Pancreas (tissue), 10 donors: ENCODE results near the gene LRMDA. TPM values are rescaled to one million over a fixed set of nuclear protein-coding genes. Genes with fewer than 3 reads are reported as not detected.

Source experiments
- ATAC-seq, 4 donors: fragments of 200-7000 bp; cut with Tn5 transposase; one replicate each; pipeline versions ENCODE4 v1.8.0 to v1.9.1; 2020; ENCODE audit warnings: mild to moderate bottlenecking in 4 of 4, moderate library complexity in 4 of 4
- DNase-seq, 6 donors: peaks; one replicate each; pipeline ENCODE4 v3.0.0-alpha.2; 2020
- FAIRE-seq: peaks from 2 replicates; lab custom pipeline; 2012; peaks lifted over from hg19 to GRCh38; lab: Jason Lieb, UNC
- H3K27ac ChIP-seq, 4 donors: fragments of 200-600 bp; sonication (generic); 1 replicate in 3 of 4; 2 replicates in 1 of 4; pipeline versions ENCODE4 v1.5.0 to v1.8.0; 2020
- H3K27me3 ChIP-seq, 4 donors: fragments of 200-600 bp; one replicate each; pipeline ENCODE4 v1.8.0; 2021
- H3K36me3 ChIP-seq, 3 donors: fragments of 200-600 bp; sonication (generic) in 1 of 3; one replicate each; pipeline versions ENCODE4 v1.5.0 to v1.8.0; 2020 to 2021
- H3K4me1 ChIP-seq, 3 donors: fragments of 200-600 bp; one replicate each; pipeline ENCODE4 v1.8.0; 2021
- H3K4me3 ChIP-seq, 4 donors: fragments of 200-600 bp; sonication (generic) in 2 of 4; one replicate each; pipeline versions ENCODE4 v1.5.0 to v1.8.0; 2020 to 2021
- H3K9me3 ChIP-seq, 4 donors: fragments of 200-600 bp; one replicate each; pipeline ENCODE4 v1.8.0; 2021
- WGBS, 2 donors: extraction: QIAGEN DNeasy Blood & Tissue Kit; methylation state at CpG; one replicate each; pipeline ENCODE4 v1.1.7; 2013; 5-methylcytosine and 5-hydroxymethylcytosine counted together
- intact Hi-C, 3 donors: fragments of 100-400 bp; cut with DNase I; formaldehyde crosslinking; loops; one replicate each; pipeline versions ENCODE4 v1.11.1 to v1.14.2; 2022
- polyA plus RNA-seq, 2 donors: library from polyadenylated mRNA; stranded (reverse); fragments of 200-250 nt; gene quantifications; one replicate each; pipeline ENCODE4 v1.2.3, GENCODE V29; 2013
- total RNA-seq, 6 donors: library from RNA; stranded (reverse); fragmentation: NEBNext Ultra II Directional in 4 of 6; extraction: Animal tissue kit (Norgen Biotek cat#: 25700) in 4 of 6; gene quantifications; one replicate each; pipeline versions ENCODE4 v1.2.1 to v1.2.4, GENCODE V29; 2021 to 2023
- TF ChIP-seq, protein P1 (sequence below), 4 donors: fragments of 200-600 bp; sonication (generic) in 3 of 4; IDR thresholded peaks; one replicate each; pipeline versions ENCODE4 v1.5.0 to v1.8.0; 2021; ENCODE audit warnings: antibody characterized with exemption in 4 of 4
- donor health status: healthy with polysubstance abuse.
- donor health status: DM: no; HTN: no; CAD: no; lungs with moderate emphysema.
- donor health status: DM: no; HTN: no; CAD: no.
- donor health status: control.
- donor health status: control.
- donor health status: Bipolar disorder and iron deficiency.
- donor health status: DM: yes; HTN: yes; CAD: no.
- donor health status: DM: no; HTN: no; CAD: no.
- donor health status: DM: no; HTN: no; CAD: no.
- donor health status: DM: yes; HTN: yes; CAD: no.

The LRMDA gene
- total and polyA plus RNA-seq, 8 donors, result 4.6 to 21.2 (median 13.4) TPM

GRCh38 chr10:76007667-76008181 lies 576.3 kb downstream of the LRMDA start:
- no peak overlapping the region for H3K27ac ChIP-seq
- H3K4me3 ChIP-seq, result no peak overlapping the region
- no peak for DNase-seq
- intact Hi-C loops, result no loop called here
- no peaks in the 10 kb centered on the region for H3K27me3 ChIP-seq
- no peaks in the 10 kb centered on the region for H3K36me3 ChIP-seq
- 90 to 91% methylated on average over 14 of the region's 14 CpGs for WGBS, 2 donors
- no peaks in the 10 kb centered on the region for H3K9me3 ChIP-seq
- TF ChIP-seq, protein P1, sequence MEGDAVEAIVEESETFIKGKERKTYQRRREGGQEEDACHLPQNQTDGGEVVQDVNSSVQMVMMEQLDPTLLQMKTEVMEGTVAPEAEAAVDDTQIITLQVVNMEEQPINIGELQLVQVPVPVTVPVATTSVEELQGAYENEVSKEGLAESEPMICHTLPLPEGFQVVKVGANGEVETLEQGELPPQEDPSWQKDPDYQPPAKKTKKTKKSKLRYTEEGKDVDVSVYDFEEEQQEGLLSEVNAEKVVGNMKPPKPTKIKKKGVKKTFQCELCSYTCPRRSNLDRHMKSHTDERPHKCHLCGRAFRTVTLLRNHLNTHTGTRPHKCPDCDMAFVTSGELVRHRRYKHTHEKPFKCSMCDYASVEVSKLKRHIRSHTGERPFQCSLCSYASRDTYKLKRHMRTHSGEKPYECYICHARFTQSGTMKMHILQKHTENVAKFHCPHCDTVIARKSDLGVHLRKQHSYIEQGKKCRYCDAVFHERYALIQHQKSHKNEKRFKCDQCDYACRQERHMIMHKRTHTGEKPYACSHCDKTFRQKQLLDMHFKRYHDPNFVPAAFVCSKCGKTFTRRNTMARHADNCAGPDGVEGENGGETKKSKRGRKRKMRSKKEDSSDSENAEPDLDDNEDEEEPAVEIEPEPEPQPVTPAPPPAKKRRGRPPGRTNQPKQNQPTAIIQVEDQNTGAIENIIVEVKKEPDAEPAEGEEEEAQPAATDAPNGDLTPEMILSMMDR (IDR thresholded peaks at IDR 0.05), result no peak
- H3K4me1 ChIP-seq, result no peaks in the 10 kb centered on the region
- FAIRE-seq, result no peak
- ATAC-seq, result no peak

DNA sequence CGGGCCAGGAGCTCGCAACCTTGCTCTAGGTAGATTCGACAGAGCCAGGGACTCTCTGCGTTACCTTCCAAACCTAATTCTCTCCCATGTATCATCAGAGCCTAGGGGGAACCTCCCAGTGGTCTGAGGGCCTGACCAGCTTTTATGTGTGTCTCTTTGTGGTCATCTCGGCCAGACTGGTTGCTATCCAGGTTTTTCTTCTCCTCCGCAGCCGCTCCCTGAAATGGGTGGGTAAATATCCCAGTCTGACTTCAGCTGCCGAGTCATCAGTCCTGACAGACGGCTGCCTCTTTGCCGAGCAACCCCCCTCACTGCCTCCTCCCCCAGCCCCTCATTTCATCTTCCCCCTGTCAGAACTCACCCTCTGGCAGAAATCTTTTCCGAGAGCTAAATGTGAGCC lies 578.1 kb downstream of the LRMDA start:
- no peak for DNase-seq
- H3K36me3 ChIP-seq, result no peaks in the 10 kb centered on the region
- no peaks in the 10 kb centered on the region for H3K4me1 ChIP-seq
- ATAC-seq, result no peak
- 91 to 93% methylated on average over 11 of the region's 11 CpGs for WGBS, 2 donors
- no peaks in the 10 kb centered on the region for H3K27me3 ChIP-seq
- no peak overlapping the region for H3K4me3 ChIP-seq
- no peak for FAIRE-seq
- TF ChIP-seq, protein P1 (IDR thresholded peaks at IDR 0.05), result no peak
- intact Hi-C loops, result no loop called here
- no peak overlapping the region for H3K27ac ChIP-seq
- H3K9me3 ChIP-seq, result no peaks in the 10 kb centered on the region

DNA sequence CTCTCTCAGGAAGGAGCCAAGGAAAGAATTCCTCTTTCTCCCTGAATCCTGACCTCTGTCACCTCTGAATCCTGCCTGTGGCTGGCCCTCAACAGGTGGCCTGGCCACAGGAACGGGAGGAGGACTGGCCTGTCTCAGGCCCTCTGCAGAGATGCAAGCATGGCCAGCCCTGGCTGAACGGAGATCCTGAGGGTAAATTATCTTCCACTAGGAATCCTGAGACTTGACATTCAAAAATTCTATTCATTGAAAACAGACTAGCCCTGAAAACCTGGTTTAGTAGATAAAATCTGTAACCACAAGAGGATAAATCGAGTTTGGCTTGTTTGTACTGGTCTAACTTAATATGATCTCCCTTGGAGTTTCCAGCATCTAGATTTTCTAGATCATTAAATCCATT lies 579.3 kb downstream of the LRMDA start:
- no peak for FAIRE-seq
- no peak for DNase-seq
- WGBS, 2 donors, result 87 to 97% methylated on average over 3 of the region's 3 CpGs
- no peaks in the 10 kb centered on the region for H3K9me3 ChIP-seq
- H3K27me3 ChIP-seq, result no peaks in the 10 kb centered on the region
- TF ChIP-seq, protein P1 (IDR thresholded peaks at IDR 0.05), result no peak
- no peak overlapping the region for H3K27ac ChIP-seq
- H3K4me3 ChIP-seq, result no peak overlapping the region
- intact Hi-C loops, result no loop called here
- ATAC-seq, result no peak
- H3K36me3 ChIP-seq, result no peaks in the 10 kb centered on the region
- no peaks in the 10 kb centered on the region for H3K4me1 ChIP-seq

- no peaks in the 10 kb centered on the region for H3K4me1 ChIP-seq
- H3K27me3 ChIP-seq, result no peaks in the 10 kb centered on the region
- no peaks in the 10 kb centered on the region for H3K9me3 ChIP-seq
- WGBS, 2 donors, result 91 to 92% methylated on average over 7 of the region's 7 CpGs
- TF ChIP-seq, protein P1 (IDR thresholded peaks at IDR 0.05), result no peak
- H3K4me3 ChIP-seq, result no peak overlapping the region
- DNase-seq (no peak), ATAC-seq (no peak), FAIRE-seq (no peak)
- intact Hi-C loops, result no loop called here
- no peaks in the 10 kb centered on the region for H3K36me3 ChIP-seq
- no peak overlapping the region for H3K27ac ChIP-seq
These were observed 581.4 kb downstream of the LRMDA start for GRCh38 chr10:76012716-76013327.

DNA sequence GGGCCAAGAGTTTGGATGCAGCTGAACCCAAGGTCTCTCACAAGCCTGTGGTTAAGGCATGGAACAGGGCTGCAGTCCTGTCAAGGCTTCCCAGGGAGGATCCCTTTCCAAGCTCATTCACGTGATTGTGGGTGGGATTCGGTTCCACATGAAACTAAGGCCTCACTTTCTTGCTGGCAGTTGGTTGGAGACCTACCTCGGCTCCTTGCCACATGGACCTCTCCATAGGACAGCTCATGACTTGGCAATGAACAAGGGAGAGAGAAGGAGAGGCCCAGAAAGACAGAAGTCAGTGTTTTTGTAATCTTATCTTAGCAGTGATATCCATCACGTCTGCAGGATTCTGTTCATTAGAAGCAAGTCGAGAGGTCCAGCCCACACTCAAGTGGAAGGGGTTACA lies 583.8 kb downstream of the LRMDA start:
- no peak overlapping the region for H3K27ac ChIP-seq
- FAIRE-seq, result no peak
- H3K36me3 ChIP-seq, result no peaks in the 10 kb centered on the region
- ATAC-seq, result no peak
- no peak overlapping the region for H3K4me3 ChIP-seq
- H3K27me3 ChIP-seq, result no peaks in the 10 kb centered on the region
- no peak for DNase-seq
- WGBS, 2 donors, result 71 to 80% methylated on average over 5 of the region's 5 CpGs
- no peaks in the 10 kb centered on the region for H3K9me3 ChIP-seq
- no peaks in the 10 kb centered on the region for H3K4me1 ChIP-seq
- intact Hi-C loops, result no loop called here
- TF ChIP-seq, protein P1 (IDR thresholded peaks at IDR 0.05), result no peak
